SK-N-SH treated with all-trans-retinoic acid at 6 μM for 48 hours (cell line): ENCODE measurements around the gene SOX6.

ENCODE experiments used
- ATAC-seq: fragments of 200-7000 bp; cut with Tn5 transposase; 3 replicates; pipeline ENCODE4 v1.9.1; 2020; ENCODE audit warnings: mild to moderate bottlenecking, moderate library complexity
- ARNTL ChIP-seq: fragments of 450-650 bp; formaldehyde crosslinking; IDR thresholded peaks from 2 replicates; pipeline ENCODE4 v1.5.0; 2020; ENCODE audit warnings: low read depth, mild to moderate bottlenecking, moderate library complexity, borderline replicate concordance
- BACH2 ChIP-seq: fragments of 250-450 bp; sonication (Bioruptor Pico); IDR thresholded peaks from 2 replicates; pipeline ENCODE4 v1.9.0; 2021; ENCODE audit warnings: mild to moderate bottlenecking, borderline replicate concordance
- CREB5 ChIP-seq: fragments of 250-450 bp; sonication (Bioruptor Pico); IDR thresholded peaks from 2 replicates; pipeline ENCODE4 v1.5.1; 2020; ENCODE audit warnings: low read depth, mild to moderate bottlenecking, moderate library complexity
- CSDC2 ChIP-seq: fragments of 250-450 bp; sonication (Bioruptor Pico); IDR thresholded peaks from 2 replicates; pipeline ENCODE4 v1.5.0; 2020; ENCODE audit warnings: mild to moderate bottlenecking, moderate library complexity
- CSRNP3 ChIP-seq: fragments of 250-450 bp; sonication (Bioruptor Pico); IDR thresholded peaks from 2 replicates; pipeline ENCODE4 v1.5.1; 2021; ENCODE audit warnings: mild to moderate bottlenecking, moderate library complexity
- ESRRG ChIP-seq: fragments of 250-450 bp; sonication (Bioruptor Pico); IDR thresholded peaks from 2 replicates; pipeline ENCODE4 v1.6.1; 2021; ENCODE audit warnings: mild to moderate bottlenecking
- GLIS3 ChIP-seq: fragments of 250-450 bp; sonication (Bioruptor Pico); IDR thresholded peaks from 2 replicates; pipeline ENCODE4 v1.5.0; 2020; ENCODE audit warnings: mild to moderate bottlenecking, moderate library complexity
- ISL1 ChIP-seq: fragments of 250-450 bp; sonication (Bioruptor Pico); IDR thresholded peaks from 2 replicates; pipeline ENCODE4 v2.1.2; 2022; ENCODE audit warnings: mild to moderate bottlenecking, moderate library complexity
- PATZ1 ChIP-seq: fragments of 250-450 bp; sonication (Bioruptor Pico); IDR thresholded peaks from 2 replicates; pipeline ENCODE4 v1.8.0; 2020; ENCODE audit warnings: mild to moderate bottlenecking, moderate library complexity, borderline replicate concordance
- POU6F1 ChIP-seq: fragments of 250-450 bp; sonication (Bioruptor Pico); IDR thresholded peaks from 2 replicates; pipeline ENCODE4 v1.8.0; 2021; ENCODE audit warnings: low read depth, mild to moderate bottlenecking, moderate library complexity, borderline replicate concordance
- RARB ChIP-seq: fragments of 250-450 bp; sonication (Bioruptor Pico); IDR thresholded peaks from 2 replicates; pipeline ENCODE4 v1.8.0; 2021; ENCODE audit warnings: mild to moderate bottlenecking, moderate library complexity
- SNAI2 ChIP-seq: fragments of 250-450 bp; sonication (Bioruptor Pico); IDR thresholded peaks from 2 replicates; pipeline ENCODE4 v1.5.0; 2020; ENCODE audit warnings: mild to moderate bottlenecking, moderate library complexity
- TCF4 ChIP-seq: fragments of 250-450 bp; sonication (Bioruptor Pico); IDR thresholded peaks from 2 replicates; pipeline ENCODE4 v1.8.0; 2021; ENCODE audit warnings: mild to moderate bottlenecking, moderate library complexity, borderline replicate concordance
- TOX ChIP-seq: fragments of 250-450 bp; sonication (Bioruptor Pico); IDR thresholded peaks from 2 replicates; pipeline ENCODE4 v1.8.0; 2021; ENCODE audit warnings: mild to moderate bottlenecking, moderate library complexity, borderline replicate concordance
- TSHZ2 ChIP-seq: fragments of 250-450 bp; sonication (Bioruptor Pico); IDR thresholded peaks from 2 replicates; pipeline ENCODE4 v1.5.0; 2020; ENCODE audit warnings: mild to moderate bottlenecking, moderate library complexity
- ZC3H10 ChIP-seq: fragments of 250-450 bp; sonication (Bioruptor Pico); IDR thresholded peaks from 2 replicates; pipeline ENCODE4 v1.5.1; 2021; ENCODE audit warnings: mild to moderate bottlenecking, moderate library complexity
- ZFP3 ChIP-seq: fragments of 250-450 bp; sonication (Bioruptor Pico); IDR thresholded peaks from 2 replicates; pipeline ENCODE4 v1.5.0; 2020; ENCODE audit warnings: mild to moderate bottlenecking, moderate library complexity
- ZFP30 ChIP-seq: fragments of 450-650 bp; formaldehyde crosslinking; IDR thresholded peaks from 2 replicates; pipeline ENCODE4 v1.5.0; 2022; ENCODE audit warnings: mild to moderate bottlenecking, moderate library complexity
- ZNF565 ChIP-seq: fragments of 450-650 bp; formaldehyde crosslinking; conservative IDR thresholded peaks from 2 replicates; pipeline ENCODE4 v1.5.0; 2020; ENCODE audit warnings: low read depth, mild to moderate bottlenecking, moderate library complexity
- ZNF70 ChIP-seq: fragments of 450-650 bp; formaldehyde crosslinking; IDR thresholded peaks from 2 replicates; pipeline ENCODE4 v1.5.0; 2020; ENCODE audit warnings: mild to moderate bottlenecking, moderate library complexity
- ZNF8 ChIP-seq: fragments of 450-650 bp; formaldehyde crosslinking; IDR thresholded peaks from 2 replicates; pipeline ENCODE4 v1.5.0; 2020; ENCODE audit warnings: mild to moderate bottlenecking, moderate library complexity

Gene SOX6

GRCh38 chr11:15933886-15934625 is 422.3 kb downstream of the SOX6 start:
- no peak for ATAC-seq
- TF ChIP-seq CSRNP3 (CRISPR knock-in tag) (no peak), RARB (CRISPR knock-in tag) (no peak), ZC3H10 (CRISPR knock-in tag) (no peak), GLIS3 (no peak), ZFP3 (CRISPR knock-in tag) (no peak), SNAI2 (no peak), TCF4 (CRISPR knock-in tag) (no peak), PATZ1 (CRISPR knock-in tag) (no peak), ISL1 (no peak), TOX (CRISPR knock-in tag) (no peak), ZNF565 (CRISPR knock-in tag) (no peak), ZFP30 (CRISPR knock-in tag) (no peak), CREB5 (no peak), TSHZ2 (CRISPR knock-in tag) (no peak), BACH2 (CRISPR knock-in tag) (no peak), ESRRG (CRISPR knock-in tag) (no peak)

GRCh38 chr11:15932417-15932816 is 423.9 kb downstream of the SOX6 start:
- no peak for ATAC-seq
- no peak for TF ChIP-seq ARNTL (CRISPR knock-in tag)
- TF ChIP-seq ZNF565 (CRISPR knock-in tag) = no peak
- TF ChIP-seq POU6F1 (CRISPR knock-in tag) = no peak
- TF ChIP-seq TCF4 (CRISPR knock-in tag) = no peak
- TF ChIP-seq CREB5 = no peak
- TF ChIP-seq BACH2 (CRISPR knock-in tag) = no peak
- TF ChIP-seq SNAI2 = no peak
- no peak for TF ChIP-seq ESRRG (CRISPR knock-in tag)
- TF ChIP-seq RARB (CRISPR knock-in tag) = no peak
- no peak for TF ChIP-seq ZNF8 (CRISPR knock-in tag)
- TF ChIP-seq ZC3H10 (CRISPR knock-in tag) = no peak
- no peak for TF ChIP-seq ZFP30 (CRISPR knock-in tag)
- TF ChIP-seq ZFP3 (CRISPR knock-in tag) = no peak
- no peak for TF ChIP-seq ISL1
- no peak for TF ChIP-seq ZNF70
- no peak for TF ChIP-seq CSDC2
